Trophoblast cell (in vitro differentiated cells and primary cell): ENCODE results near the gene PLLP.

Source experiments
- DNase-seq, 2 donors: peaks; one replicate each; pipeline ENCODE4 v3.0.0-alpha.2; 2016
- H2AFZ ChIP-seq: 2 replicates; pipeline ENCODE4 v1.6.1; 2013; ENCODE audit warnings: low read length, moderate library complexity, mild to moderate bottlenecking; ENCODE audit not compliant: insufficient read depth, poor library complexity
- H2AK5ac ChIP-seq: 2 replicates; pipeline ENCODE4 v1.6.1; 2013; ENCODE audit warnings: mild to moderate bottlenecking, low read length
- H2BK120ac ChIP-seq: 2 replicates; pipeline ENCODE4 v1.6.1; 2013; ENCODE audit warnings: low read length, mild to moderate bottlenecking, moderate library complexity; ENCODE audit not compliant: insufficient read depth, poor library complexity
- H2BK12ac ChIP-seq: 2 replicates; pipeline ENCODE4 v1.6.1; 2013; ENCODE audit warnings: mild to moderate bottlenecking, low read length, moderate library complexity
- H2BK5ac ChIP-seq: 2 replicates; pipeline ENCODE4 v1.6.1; 2013; ENCODE audit warnings: low read length, low read depth, moderate library complexity, mild to moderate bottlenecking; ENCODE audit not compliant: poor library complexity
- H3K14ac ChIP-seq: 2 replicates; pipeline ENCODE4 v1.6.1; 2013; ENCODE audit warnings: mild to moderate bottlenecking, low read length
- H3K18ac ChIP-seq: 2 replicates; pipeline ENCODE4 v1.6.1; 2013; ENCODE audit warnings: mild to moderate bottlenecking, low read length
- H3K23ac ChIP-seq: 2 replicates; pipeline ENCODE4 v1.6.1; 2013; ENCODE audit warnings: low read length
- H3K27ac ChIP-seq: 2 replicates; pipeline ENCODE4 v1.5.1; 2013; ENCODE audit warnings: low read depth, mild to moderate bottlenecking, inconsistent platforms, low read length, moderate library complexity
- H3K27me3 ChIP-seq: 2 replicates; pipeline ENCODE4 v1.6.1; 2013; ENCODE audit warnings: inconsistent platforms, mild to moderate bottlenecking, low read length, moderate library complexity; ENCODE audit not compliant: insufficient read depth
- H3K36me3 ChIP-seq, 2 experiments: 1 replicate in 1 of 2; 2 replicates in 1 of 2; pipeline ENCODE4 v1.6.1; 2013; ENCODE audit warnings: low read length in 2 of 2, mild to moderate bottlenecking in 2 of 2, moderate library complexity in 1 of 2; ENCODE audit not compliant: insufficient read depth in 2 of 2, control insufficient read depth in 1 of 2
- H3K4ac ChIP-seq: 2 replicates; pipeline ENCODE4 v1.6.1; 2013; ENCODE audit warnings: low read depth, mild to moderate bottlenecking, low read length, moderate library complexity
- H3K4me1 ChIP-seq, 2 experiments: 1 replicate in 1 of 2; 2 replicates in 1 of 2; pipeline ENCODE4 v1.6.1; 2013; ENCODE audit warnings: low read length in 2 of 2, mild to moderate bottlenecking in 2 of 2, moderate library complexity in 1 of 2; ENCODE audit not compliant: insufficient read depth in 2 of 2, control insufficient read depth in 1 of 2
- H3K4me2 ChIP-seq: 2 replicates; pipeline ENCODE4 v1.6.1; 2013; ENCODE audit warnings: inconsistent platforms, mild to moderate bottlenecking, low read length, moderate library complexity
- H3K4me3 ChIP-seq: 2 replicates; pipeline ENCODE4 v1.5.1; 2013; ENCODE audit warnings: mild to moderate bottlenecking, low read depth, low read length, inconsistent platforms
- H3K79me1 ChIP-seq: one replicate; pipeline ENCODE4 v1.6.1; 2013; ENCODE audit warnings: low read length
- H3K79me2 ChIP-seq: 2 replicates; pipeline ENCODE4 v1.6.1; 2013; ENCODE audit warnings: low read length, mild to moderate bottlenecking; ENCODE audit not compliant: control insufficient read depth, insufficient read depth, poor library complexity
- H3K9ac ChIP-seq: 2 replicates; pipeline ENCODE4 v1.6.1; 2013; ENCODE audit warnings: mild to moderate bottlenecking, low read length
- H3K9me3 ChIP-seq: 2 replicates; pipeline ENCODE4 v1.6.1; 2013; ENCODE audit warnings: low read depth, mild to moderate bottlenecking, control low read depth, inconsistent platforms, low read length; ENCODE audit not compliant: insufficient read depth
- H4K12ac ChIP-seq: 2 replicates; pipeline ENCODE4 v1.6.1; 2013; ENCODE audit warnings: low read depth, mild to moderate bottlenecking, low read length, moderate library complexity
- H4K8ac ChIP-seq: 2 replicates; pipeline ENCODE4 v1.6.1; 2013; ENCODE audit warnings: low read depth, mild to moderate bottlenecking, low read length, moderate library complexity
- H4K91ac ChIP-seq: one replicate; pipeline ENCODE4 v1.6.1; 2013; ENCODE audit warnings: low read depth, mild to moderate bottlenecking, low read length, moderate library complexity
- WGBS: extraction: QIAGEN DNeasy Blood & Tissue Kit; methylation state at CpG from one replicate; pipeline ENCODE4 v1.1.7; 2013; ENCODE audit warnings: missing lambda C conversion rate; ENCODE audit not compliant: insufficient read length, insufficient coverage; ENCODE audit errors: extremely low coverage; 5-methylcytosine and 5-hydroxymethylcytosine counted together

Gene PLLP

GRCh38 chr16:57325458-57325857 lies 41.0 kb upstream of the PLLP start:
- no peak overlapping the region for H3K14ac ChIP-seq
- no peak overlapping the region for H2AFZ ChIP-seq
- no peaks in the 10 kb centered on the region for H3K27me3 ChIP-seq
- no peaks in the 10 kb centered on the region for H3K79me2 ChIP-seq
- H3K4me3 ChIP-seq = no peak overlapping the region
- peaks cover 0 to 2% of the 10 kb centered on the region in 2 experiments for H3K4me1 ChIP-seq
- no peaks in the 10 kb centered on the region for H3K9me3 ChIP-seq
- H3K9ac ChIP-seq = no peak overlapping the region
- H3K79me1 ChIP-seq = no peaks in the 10 kb centered on the region
- no peak overlapping the region for H2BK5ac ChIP-seq
- H3K4ac ChIP-seq = no peak overlapping the region
- no peak overlapping the region for H2BK12ac ChIP-seq
- no CpG with 5 or more reads among the region's 1 CpG for WGBS
- no peak overlapping the region for H3K4me2 ChIP-seq
- no peak overlapping the region for H4K8ac ChIP-seq
- H3K36me3 ChIP-seq = no peaks in the 10 kb centered on the region
- no peak overlapping the region for H2BK120ac ChIP-seq
- peak; percentile 82 to 94 for DNase-seq
- no peak overlapping the region for H3K27ac ChIP-seq
- no peak overlapping the region for H3K23ac ChIP-seq
- no peak overlapping the region for H4K91ac ChIP-seq
- no peak overlapping the region for H3K18ac ChIP-seq
- no peak overlapping the region for H2AK5ac ChIP-seq
- H4K12ac ChIP-seq = no peak overlapping the region

DNA sequence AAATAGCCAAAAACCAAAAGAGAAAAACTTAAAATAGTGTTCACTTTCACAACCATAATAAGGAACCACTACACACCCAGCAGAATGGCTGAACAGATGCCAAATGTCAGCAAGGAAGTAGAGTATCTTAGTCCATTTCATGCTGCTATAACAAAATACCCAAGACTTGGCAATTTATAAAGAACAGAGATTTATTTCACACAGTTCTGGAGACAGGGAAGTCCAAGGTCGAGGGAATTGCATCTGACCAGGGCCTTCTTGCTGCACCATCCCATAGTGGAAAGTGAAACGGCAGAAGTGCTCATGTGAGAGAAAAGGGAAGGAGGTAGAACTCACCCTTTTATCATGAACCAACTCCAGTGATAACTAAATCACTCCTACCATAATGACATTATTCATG lies 40.3 kb upstream of the PLLP start:
- Histone ChIP-seq H3K4me2 (no peak overlapping the region), H3K9ac (peak overlapping the region; percentile 56), H3K79me2 (no peaks in the 10 kb centered on the region), H2AK5ac (no peak overlapping the region), H3K79me1 (no peaks in the 10 kb centered on the region), H3K27ac (no peak overlapping the region), H4K91ac (no peak overlapping the region), H3K4me3 (no peak overlapping the region), H3K4ac (no peak overlapping the region), H3K36me3 (no peaks in the 10 kb centered on the region), H2AFZ (no peak overlapping the region), H3K27me3 (no peaks in the 10 kb centered on the region), H2BK12ac (no peak overlapping the region), H3K18ac (no peak overlapping the region), H3K9me3 (no peaks in the 10 kb centered on the region), H4K12ac (no peak overlapping the region), H2BK5ac (no peak overlapping the region), H4K8ac (no peak overlapping the region), H3K4me1 (peaks cover 0 to 2% of the 10 kb centered on the region in 2 experiments), H3K14ac (no peak overlapping the region), H3K23ac (no peak overlapping the region), H2BK120ac (no peak overlapping the region)
- no CpG with 5 or more reads among the region's 2 CpGs for WGBS
- DNase-seq = no peak

GRCh38 chr16:57319646-57320045 lies 35.2 kb upstream of the PLLP start:
- DNase-seq = no peak
- Histone ChIP-seq H3K4me3 (no peak overlapping the region), H3K14ac (no peak overlapping the region), H2AK5ac (no peak overlapping the region), H3K36me3 (no peaks in the 10 kb centered on the region), H4K8ac (no peak overlapping the region), H2BK120ac (no peak overlapping the region), H3K4me1 (peaks cover 2 to 8% of the 10 kb centered on the region in 2 experiments), H3K79me1 (peaks cover 2% of the 10 kb centered on the region), H3K4ac (no peak overlapping the region), H3K9ac (no peak overlapping the region), H2AFZ (no peak overlapping the region), H3K4me2 (no peak overlapping the region), H3K27ac (no peak overlapping the region), H4K12ac (no peak overlapping the region), H3K18ac (no peak overlapping the region), H3K9me3 (no peaks in the 10 kb centered on the region), H3K27me3 (no peaks in the 10 kb centered on the region), H3K23ac (no peak overlapping the region), H2BK12ac (no peak overlapping the region), H3K79me2 (no peaks in the 10 kb centered on the region), H4K91ac (no peak overlapping the region), H2BK5ac (no peak overlapping the region)
- no CpG with 5 or more reads among the region's 2 CpGs for WGBS

DNA sequence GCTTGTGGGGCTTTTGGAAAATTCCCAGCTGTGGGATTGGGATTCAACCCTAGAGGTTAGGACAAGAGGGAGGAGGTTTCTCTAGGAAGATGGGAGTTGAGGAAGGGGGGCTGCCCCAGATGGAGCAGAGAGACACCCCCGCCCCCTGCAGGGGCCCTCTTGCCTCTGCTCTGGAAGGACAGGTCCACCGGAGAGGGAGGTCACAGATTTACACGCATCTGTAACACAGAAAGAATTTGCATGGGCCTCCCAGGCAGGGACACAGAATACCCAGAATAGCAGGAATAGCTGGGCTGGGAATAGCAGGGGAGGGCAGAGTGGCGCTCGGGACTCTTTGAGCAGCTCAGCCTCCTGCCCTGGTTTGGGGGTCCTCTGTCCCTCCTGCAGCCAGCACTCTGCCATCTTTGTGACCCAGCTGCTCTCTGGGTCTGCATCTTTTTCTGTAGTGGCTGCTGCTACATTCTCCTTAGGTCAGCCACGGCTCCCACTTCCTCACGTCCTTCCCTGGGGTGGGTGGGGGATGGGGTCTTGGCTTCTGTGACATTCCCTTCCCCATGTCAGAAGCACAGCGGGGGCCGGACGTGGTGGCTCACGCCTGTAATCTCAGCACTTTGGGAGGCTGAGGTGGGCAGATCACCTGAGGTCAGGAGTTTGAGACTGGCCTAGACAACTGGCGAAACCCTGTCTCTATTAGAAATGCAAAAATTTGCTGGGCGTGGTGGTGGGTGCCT lies 33.9 kb upstream of the PLLP start:
- Histone ChIP-seq H3K4me1 (peaks cover 2 to 8% of the 10 kb centered on the region in 2 experiments), H3K79me1 (peaks cover 2% of the 10 kb centered on the region), H3K4me2 (peak overlapping the region; percentile 22), H3K9me3 (no peaks in the 10 kb centered on the region), H2BK120ac (peak overlapping the region; percentile 50), H3K36me3 (no peaks in the 10 kb centered on the region), H2AK5ac (no peak overlapping the region), H3K18ac (no peak overlapping the region), H2BK5ac (no peak overlapping the region), H3K27ac (no peak overlapping the region), H3K4me3 (no peak overlapping the region), H2BK12ac (no peak overlapping the region), H4K91ac (peak overlapping the region; percentile 45), H4K8ac (peak overlapping the region; percentile 17), H3K23ac (no peak overlapping the region), H3K27me3 (no peaks in the 10 kb centered on the region), H3K4ac (no peak overlapping the region), H3K9ac (no peak overlapping the region), H3K14ac (peak overlapping the region; percentile 27), H2AFZ (peak overlapping the region; percentile 30), H3K79me2 (no peaks in the 10 kb centered on the region), H4K12ac (peak overlapping the region; percentile 27)
- DNase-seq = peak; percentile 55 to 76
- no CpG with 5 or more reads among the region's 13 CpGs for WGBS
